Activated T-cell treated with anti-CD3 and anti-CD28 coated beads for 48 hours (primary cell): Measurements from ENCODE around the gene MFAP5.

Experiments used
- DNase-seq: peaks from one replicate; pipeline ENCODE4 v3.0.0-alpha.2; 2020; ENCODE audit warnings: low read depth

Gene MFAP5

DNA sequence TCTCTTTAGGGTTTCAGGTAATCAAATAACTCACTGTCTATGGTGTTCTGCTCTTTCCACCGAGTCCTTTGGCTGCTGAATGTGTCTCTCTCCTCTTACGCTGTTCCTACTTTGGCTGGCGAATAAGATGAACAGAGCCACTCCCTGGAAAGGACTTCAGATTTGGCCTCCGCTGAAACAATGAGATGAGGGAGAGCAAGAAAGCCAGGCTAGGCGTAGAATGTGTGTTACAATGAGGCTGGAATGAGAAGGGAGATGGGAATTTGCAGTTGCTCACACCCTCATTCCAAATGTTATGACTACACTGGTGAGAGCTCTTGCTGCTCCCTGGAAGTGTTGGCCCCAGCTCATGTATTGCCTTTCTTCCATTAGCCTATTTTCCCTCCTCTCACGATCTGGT, at the start of gene MFAP5:
TSS of gene MFAP5 (minus strand) at position 234 of the 400 bp plus-strand sequence. CDS start 722 bp downstream, outside the sequence.
- DNase-seq = no peak

- no peak for DNase-seq
Observed at GRCh38 chr12:8709124-8709830, 46.7 kb upstream of the MFAP5 start.

GRCh38 chr12:8702159-8702558, 39.5 kb upstream of the MFAP5 start:
- DNase-seq = no peak

- no peak for DNase-seq
Observed at GRCh38 chr12:8701046-8701660, 38.5 kb upstream of the MFAP5 start.

DNA sequence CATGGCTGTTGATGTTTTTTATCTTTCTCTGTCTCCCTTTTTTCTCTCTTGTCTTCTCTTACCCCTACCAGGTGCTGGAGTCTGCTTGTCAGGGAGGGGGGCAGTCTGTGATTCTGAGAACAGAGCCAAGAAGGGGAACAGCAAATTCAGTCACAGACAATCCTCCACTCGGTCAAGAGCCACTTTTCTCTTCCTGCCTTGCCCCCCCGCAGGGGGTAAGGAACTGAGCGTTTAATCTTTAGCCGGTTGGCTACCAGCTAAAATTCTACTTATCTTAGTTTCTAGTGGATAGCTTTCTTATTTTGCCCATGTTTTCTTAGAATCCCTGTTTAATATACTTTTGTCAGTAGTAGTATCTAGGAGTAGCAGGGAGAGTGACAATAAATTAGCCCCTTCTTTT, 37.1 kb upstream of the MFAP5 start:
- DNase-seq = no peak

DNA sequence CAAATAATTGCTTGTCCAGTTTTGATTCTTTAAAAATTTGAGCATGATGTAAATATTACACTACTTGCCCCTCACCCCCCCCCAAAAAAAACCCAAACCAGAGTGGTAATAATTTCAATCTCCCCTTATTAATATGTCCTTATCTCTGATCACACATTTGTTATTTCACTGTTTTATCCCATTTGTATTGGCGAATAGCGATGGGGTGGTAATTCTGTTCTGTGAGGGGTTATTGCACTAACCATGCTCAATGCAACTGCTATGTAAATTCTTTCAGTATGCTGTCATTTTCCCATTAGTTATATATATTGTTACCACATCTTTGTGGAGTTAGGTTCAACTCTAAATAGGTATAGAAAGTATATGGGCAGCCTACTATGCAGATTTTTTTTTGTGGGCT, 36.3 kb upstream of the MFAP5 start:
- no peak for DNase-seq

GRCh38 chr12:8698132-8698851, 35.7 kb upstream of the MFAP5 start:
- DNase-seq = peak; percentile 29

GRCh38 chr12:8697476-8698131, 35.0 kb upstream of the MFAP5 start, which contains the start of gene RIMKLB:
Gene RIMKLB (plus strand): TSS chr12:8697991. CDS start chr12:8713867, 15,876 bp downstream.
- DNase-seq = peak; percentile 66

GRCh38 chr12:8697120-8697475, 34.5 kb upstream of the MFAP5 start:
- no peak for DNase-seq

DNA sequence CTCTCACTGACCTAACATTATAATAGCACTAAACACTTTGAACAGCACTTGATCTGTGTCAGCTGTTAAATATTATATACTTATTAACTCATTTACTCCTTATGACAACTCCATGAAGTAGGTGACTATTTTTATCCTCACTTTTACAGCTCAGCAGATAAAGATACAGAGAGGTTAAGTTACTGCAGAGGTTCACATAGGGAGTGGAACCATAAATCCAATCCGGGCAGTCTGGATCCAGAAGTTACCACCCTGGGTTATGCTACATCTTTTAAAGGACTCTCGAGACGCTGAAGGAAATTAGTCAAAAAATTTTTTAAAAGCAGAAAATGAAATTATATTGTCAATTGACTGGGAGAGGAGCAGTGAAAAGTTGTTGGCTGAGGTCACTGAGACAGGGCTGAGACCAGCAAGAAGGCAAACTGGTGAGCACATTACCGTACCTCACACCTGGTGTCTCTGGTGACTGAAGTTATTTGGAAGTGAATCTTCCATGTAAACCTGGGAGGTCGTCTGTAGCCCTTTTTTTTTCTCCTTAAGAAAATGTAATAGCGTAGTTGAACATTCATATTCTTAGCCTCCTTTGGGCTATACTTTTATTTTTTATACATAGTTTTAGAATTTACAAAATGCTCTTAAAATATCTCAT, 33.9 kb upstream of the MFAP5 start:
- no peak for DNase-seq

- no peak for DNase-seq
Observed at GRCh38 chr12:8695116-8695515, 32.5 kb upstream of the MFAP5 start.

DNA sequence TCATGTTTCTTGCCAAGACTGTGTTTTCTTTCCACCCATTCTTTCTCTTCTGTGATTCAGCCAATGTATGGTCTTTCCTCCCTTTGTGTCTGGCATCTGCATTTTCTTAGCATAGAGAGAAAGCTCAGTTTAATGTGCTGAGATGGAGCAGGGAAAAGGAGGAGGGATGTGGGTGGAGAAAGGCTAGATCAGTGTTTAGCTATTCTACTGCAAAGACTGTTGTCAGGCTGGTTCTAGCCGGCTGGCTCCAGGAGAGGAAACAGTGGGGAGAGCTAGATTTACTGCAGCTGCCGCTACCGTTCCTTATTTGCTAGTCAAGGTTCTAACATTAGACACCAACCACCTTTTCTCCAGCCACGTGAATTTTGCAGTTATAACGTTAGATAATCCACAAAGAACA, 29.9 kb upstream of the MFAP5 start:
- no peak for DNase-seq

DNA sequence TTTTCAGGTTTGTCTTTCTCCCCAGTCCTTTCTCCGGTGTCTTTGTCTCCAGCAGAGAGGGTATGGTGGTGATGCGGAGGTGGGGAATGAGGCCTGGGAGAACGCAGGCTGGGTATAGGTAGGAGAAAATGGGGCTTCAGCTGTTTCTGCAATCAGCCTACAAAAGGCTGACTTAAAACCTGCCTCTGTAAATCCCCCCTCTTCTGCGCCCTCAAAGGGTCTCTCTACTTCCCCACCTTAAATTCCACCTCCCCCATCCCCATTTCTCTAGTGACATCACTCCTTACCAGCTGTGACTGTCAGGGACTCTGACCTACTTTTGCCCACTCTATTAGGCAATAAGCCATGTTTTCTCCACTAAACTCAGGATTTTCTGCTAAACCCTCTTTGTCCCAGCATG, 27.1 kb upstream of the MFAP5 start:
- no peak for DNase-seq

DNA sequence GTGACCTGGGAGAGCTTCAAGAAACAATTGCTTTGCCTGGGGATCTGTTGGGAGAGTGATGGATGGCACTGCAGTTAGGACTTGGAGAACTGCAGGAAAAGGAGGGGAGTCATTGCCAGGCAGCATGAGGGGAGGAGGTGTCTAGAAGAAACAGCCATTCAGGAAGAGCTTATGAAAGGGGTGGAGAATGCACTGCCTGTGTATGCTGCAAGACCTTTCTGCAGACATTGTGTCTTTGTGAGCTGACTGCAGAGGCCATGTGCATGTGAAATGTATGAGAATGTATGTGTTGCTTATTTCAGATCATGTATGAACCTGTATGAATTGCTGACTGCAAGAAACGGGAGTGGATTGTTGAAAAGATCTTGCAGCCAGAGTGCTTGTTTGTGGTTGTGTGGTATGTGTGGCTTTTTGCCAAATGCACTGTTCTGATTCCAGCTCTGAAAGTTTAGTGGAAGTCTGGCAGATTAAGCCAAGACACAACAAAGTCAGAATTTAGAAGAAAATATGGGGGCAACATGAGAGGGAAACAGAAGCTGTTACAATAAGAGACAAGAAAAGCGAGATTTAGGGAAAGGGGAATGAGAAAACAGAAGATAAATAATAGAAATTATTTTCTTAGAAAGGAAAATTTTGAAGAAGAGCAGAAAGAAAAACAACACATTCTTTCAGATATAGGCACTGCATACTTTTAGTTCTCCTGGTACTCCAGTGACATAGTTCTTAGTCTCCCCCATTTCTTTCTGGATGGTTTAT, 25.4 kb upstream of the MFAP5 start:
- DNase-seq = no peak

DNA sequence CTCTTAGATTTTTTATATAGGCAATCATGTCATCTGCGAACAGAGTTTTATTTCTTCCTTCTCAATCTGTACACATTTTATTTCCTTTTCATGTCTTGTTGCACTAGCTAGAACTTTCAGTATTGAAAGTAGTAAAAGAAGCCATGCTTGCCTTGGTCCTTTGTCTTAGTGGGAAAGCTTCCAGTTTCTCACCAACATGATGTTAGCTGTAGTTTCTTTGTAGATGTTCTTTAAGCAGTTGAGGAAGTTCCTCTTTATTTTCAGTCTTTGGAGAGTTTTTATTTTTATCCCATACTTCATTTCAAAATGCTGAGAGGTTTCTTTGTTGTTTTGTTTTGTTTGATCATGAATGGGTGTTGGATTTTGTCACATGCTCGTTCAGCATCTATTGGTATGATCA, 22.4 kb upstream of the MFAP5 start:
- no peak for DNase-seq

DNA sequence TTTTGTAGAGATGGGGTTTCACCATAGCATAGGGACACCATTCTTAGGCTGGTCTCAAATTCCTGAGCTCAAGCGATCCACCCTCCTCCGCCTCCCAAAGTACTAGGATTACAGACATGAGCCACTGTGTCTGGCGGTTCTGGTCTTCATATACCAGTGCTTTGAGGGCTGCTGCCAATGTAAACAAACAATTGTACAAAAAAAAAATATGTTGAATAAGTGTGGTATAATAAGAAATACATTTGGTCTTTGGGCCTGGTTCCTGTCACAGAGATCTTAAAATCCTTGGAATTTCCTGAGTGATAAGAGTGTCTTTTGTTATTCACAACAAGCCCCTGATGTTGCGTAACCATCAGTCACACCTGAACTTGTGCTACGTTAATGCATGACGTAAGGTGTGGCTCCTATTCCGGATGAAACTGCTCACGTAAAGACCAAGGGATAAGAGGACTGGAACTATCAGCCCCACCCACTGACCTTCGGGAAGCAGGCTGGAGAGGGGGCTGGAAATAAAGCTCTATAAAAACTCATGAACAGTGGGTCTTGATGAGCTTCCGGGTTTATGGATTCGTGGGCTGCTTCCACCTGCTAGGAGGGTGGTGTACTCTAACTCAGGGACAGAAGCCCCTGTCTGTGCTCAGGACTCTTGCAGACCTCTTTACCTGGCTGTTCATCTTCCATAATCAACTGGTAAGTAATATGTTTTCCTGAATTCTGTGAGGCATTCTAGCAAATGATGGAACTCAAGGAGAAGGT, 18.7 kb upstream of the MFAP5 start:
- DNase-seq = no peak

DNA sequence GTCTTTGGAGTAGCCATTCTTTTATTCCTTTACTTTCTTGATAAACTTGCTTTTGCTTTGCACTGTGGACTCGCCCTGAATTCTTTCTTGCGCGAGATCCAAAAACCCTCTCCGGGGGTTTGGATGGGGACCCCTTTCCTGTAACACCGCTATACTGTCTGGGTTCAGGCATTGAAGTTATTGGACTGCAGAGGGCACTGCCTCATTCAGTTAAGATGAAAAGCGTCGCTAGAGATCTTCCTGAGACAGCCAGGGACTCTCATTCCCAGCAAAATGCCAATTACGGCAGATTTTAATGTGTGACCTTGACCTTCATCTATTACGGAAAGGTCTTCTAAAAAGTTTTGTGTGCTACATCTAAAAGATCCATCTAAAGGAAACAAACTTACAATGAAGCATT, 17.9 kb upstream of the MFAP5 start:
- DNase-seq = no peak

DNA sequence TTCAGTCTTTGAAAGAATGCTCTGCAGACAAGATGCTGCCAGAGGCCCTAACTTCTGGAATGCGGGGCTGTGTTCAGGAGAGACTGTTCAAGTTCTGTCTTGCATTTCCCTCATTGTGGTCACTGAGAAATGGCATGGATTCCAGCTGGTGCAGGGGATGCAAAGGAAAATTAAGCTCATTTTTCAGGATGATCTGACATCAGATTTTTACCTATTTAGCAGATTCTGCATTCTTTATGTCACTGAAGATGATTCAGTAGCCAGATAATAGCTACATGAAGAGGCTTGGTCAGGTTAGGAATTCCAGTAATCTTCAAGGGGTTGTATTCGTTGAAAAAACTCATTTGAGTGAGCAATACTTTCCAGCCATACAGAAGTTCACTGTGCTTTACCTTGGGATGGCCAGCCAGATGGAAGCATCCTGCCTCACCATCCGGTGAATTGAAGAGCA, 16.1 kb upstream of the MFAP5 start:
- no peak for DNase-seq

GRCh38 chr12:8677362-8677761, 14.7 kb upstream of the MFAP5 start:
- DNase-seq = no peak

DNA sequence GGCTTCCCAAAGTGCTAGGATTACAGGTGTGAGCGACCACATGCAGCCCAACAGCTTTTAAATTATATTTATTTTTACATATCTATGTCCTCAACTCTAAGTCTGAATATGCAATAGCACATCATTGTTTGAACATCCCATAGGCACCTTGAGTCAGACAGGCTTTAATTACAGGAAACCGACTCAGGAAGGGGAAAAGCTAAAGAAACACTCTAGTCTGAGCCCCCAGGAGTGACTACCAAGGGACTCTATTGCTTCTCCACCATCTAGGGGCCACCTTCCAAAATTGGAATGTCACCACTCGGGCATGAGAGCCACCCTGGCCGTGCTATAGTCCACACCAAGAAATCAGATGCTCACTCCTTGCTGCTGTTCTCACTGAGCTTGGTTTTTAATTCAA, 14.0 kb upstream of the MFAP5 start:
- no peak for DNase-seq

- DNase-seq = no peak
Observed at GRCh38 chr12:8675591-8676036, 13.0 kb upstream of the MFAP5 start.
